GM19240 (cell line): ENCODE measurements around the gene SPRR2G.
"Not testable (repeated sequence)": the region's sequence is repeated elsewhere in the genome, so short reads cannot be mapped to it uniquely, and the experiment has no call there.

Source experiments
- DNase-seq: peaks from one replicate; pipeline ENCODE4 v3.0.0; 2011; ENCODE audit warnings: low spot score; ENCODE audit not compliant: insufficient read length

The SPRR2G gene

DNA sequence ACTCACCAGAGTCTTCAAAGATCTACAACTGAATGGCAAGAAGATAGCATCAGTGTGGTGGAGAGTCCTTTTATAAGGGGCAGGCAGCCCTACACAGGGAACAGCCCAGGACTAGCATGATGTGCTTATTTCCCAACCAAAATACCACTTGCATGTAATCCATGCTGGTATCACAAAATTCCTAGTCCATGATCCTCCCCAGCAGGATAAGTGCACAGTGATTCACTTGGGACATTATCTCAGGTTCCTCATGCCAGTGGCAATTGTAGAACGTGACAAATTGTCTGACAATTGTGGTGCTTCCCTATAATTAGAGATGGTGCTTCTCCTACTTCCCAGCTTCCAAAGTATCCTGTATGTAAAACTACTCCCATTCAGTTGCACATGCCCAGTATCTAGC is at the start of gene SPRR2G:
Gene SPRR2G, minus strand, starts transcription at position 45 of the 400 bp plus-strand sequence. CDS start 780 bp downstream, outside the sequence.
- DNase-seq: no peak

DNA sequence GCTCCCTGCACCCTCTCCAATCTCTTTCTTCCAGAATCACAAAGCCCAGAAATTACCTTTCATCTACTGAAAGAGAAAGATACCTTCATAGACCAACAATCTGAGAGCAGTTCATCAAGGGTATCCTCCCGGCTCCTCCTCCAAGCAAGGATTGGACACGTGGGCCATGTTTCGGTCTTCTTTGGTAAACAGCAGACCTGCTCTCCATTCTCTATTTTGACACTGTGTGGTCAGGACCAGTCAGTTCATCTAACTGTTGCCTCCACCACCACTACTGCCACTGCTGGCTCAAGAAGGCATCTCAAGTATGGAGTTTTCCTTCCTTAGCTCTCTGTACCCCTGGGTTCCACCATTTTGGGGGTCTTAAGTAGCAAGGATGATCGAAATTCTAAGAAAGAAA is 44.5 kb upstream of the SPRR2G start:
- DNase-seq: no peak

DNA sequence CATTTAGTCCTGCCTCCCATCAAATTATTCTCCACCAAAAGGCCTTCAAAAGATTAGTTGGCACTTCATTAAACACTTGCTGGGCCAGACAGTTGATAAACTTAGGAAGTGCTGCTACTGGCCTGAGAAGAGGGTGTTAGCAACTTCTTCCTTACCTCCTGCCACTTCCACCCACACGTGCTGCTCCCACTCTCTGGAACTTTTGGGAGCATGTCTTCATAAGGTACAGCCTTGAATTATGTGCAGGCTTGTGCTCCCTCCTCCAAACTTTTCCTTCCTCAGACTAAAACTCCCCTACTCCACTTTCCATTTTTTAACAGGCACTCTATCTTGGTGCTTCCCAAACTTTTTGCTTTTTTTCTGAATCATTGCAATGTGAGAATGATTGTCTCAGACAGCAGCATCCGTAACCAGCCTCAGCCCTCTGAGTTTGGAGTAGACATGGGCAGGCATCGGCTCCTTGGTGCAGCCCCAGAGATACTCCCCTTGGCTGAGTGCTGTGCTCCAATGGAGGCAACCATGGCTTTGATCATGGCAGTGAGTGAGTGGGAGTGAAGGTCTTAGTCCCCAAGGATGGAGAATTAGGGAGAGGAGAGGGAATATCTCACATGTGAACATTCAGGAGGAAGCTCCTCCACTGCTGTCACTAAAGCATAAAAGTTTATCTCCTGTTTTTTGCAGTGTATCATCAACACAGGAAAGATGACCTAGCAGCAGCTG is 43.8 kb upstream of the SPRR2G start:
- DNase-seq: no peak

DNA sequence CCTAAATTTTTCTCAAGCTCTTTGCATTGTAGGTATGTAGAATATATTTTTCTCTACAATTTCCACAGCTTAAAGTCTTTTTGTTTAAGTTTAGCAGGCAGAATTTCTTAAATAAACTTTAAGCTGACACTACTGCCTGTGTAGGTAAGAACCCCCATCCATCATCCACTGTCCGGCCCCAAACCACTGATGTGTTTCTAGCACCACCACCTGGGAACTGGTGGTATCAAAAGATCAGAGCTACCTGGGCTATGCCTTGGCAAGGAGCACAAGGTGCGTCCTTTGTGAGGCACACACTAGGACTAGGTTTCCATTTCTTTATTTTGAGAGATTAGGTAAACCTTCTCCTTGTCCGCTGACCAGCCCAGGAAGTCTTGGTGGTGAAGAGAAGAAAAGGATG is 42.0 kb upstream of the SPRR2G start:
- DNase-seq: no peak

DNA sequence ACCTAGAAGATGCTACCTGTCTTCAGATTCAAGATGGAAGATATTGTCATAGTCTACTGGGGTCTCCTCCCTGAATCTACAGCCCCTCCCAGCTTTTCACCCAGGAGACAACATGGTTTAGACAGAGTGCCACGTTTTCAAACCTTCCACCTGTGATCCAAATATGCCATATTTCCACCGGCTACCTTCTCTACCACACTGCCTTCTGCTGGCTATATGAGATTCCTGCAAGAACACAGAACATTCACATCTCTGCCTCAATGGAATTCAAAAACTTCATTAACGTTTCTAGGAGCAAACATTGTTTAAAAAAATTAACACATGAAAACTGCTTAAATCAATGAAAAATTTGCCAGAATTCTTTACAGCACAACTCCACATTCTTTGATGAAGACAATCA is 39.7 kb upstream of the SPRR2G start:
- no peak for DNase-seq

DNA sequence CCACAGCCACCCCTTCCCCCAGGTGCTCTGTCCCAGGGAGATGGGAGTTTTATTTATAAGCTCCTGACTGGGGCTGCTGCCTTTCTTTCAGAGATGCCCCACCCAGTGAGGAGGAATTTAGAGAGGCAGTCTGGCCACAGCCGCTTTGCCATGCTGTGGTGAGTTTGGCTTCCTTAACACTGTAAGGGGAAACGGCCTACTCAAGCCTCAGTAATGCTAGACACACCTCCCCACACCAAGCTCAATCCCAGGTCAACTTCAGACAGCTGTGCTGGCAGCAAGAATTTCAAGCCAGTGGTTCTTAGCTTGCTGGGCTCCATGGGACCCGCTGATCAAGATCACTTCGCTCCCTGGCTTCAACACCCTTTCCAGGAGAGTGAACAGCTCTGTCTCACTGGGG is 37.6 kb upstream of the SPRR2G start:
- not testable (repeated sequence) for DNase-seq

GRCh38 chr1:153180556-153180955 is 29.9 kb upstream of the SPRR2G start:
- DNase-seq: no peak

DNA sequence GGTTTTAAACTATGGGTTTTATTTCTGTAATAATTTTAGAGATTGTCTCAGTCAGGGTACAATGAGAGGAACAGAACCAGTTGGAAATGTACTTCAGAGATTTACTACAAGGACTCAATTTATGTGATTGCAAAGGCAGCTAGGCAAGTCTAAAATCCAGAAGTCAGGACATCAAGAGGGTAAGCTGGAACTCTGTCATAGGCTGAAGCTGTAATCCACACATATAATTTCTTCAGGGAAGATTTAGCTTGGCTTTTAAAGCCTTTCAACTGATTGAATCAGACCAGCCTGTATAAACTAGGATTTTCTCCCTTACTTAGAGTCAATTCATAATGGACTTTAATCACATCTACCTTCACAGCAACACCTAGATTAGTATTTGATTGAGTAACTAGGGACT is 28.2 kb upstream of the SPRR2G start:
- no peak for DNase-seq

GRCh38 chr1:153174624-153175023 is 23.9 kb upstream of the SPRR2G start:
- DNase-seq: no peak

- no peak for DNase-seq
Observed at GRCh38 chr1:153168686-153169085, 18.0 kb upstream of the SPRR2G start.

- DNase-seq: no peak
Observed at GRCh38 chr1:153155541-153155940, 4.9 kb upstream of the SPRR2G start.

DNA sequence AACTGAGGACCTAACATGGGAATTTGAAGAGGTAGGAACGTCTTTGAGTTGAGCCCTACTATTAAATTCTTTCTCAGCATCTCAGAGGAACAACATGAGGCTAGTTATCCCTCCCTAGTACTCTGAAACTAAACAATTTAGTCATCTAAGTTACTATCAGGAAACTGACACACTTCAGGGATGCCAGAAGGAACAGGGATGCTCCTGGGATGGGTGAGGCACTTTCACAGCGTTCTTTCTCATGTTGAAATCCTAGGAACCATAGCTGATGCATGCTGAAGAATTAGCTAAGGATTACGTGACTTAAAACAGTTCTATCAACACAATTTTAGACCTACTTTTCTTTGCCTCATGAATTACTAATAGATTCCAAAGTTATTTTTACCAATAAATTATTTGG is 1.8 kb upstream of the SPRR2G start:
- DNase-seq: no peak

DNA sequence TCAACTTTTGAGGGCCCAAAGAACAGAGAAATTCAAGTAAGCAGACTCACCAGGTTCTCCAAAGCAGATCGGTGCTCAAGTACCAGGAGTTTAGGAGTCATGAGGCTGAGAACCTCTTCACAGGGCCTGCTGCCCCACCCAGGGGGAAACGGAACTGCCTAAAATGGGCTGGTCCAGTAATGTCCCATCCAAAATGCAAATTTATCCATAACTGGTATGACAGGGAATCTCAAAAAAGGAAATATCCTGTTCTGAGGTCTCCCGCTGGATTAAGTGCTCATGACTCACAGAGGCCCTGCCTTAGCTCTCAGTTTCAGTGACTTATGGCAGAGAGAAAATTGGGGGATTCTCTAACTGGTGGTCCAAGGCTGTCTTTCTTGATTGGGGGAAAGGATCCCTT is 9.3 kb downstream of the SPRR2G start:
- no peak for DNase-seq

GRCh38 chr1:153140484-153140883 is 10.2 kb downstream of the SPRR2G start:
- DNase-seq: no peak

- no peak for DNase-seq
Observed at GRCh38 chr1:153133743-153134142, 16.9 kb downstream of the SPRR2G start.

- no peak for DNase-seq
Observed at GRCh38 chr1:153133267-153133666, 17.4 kb downstream of the SPRR2G start.

DNA sequence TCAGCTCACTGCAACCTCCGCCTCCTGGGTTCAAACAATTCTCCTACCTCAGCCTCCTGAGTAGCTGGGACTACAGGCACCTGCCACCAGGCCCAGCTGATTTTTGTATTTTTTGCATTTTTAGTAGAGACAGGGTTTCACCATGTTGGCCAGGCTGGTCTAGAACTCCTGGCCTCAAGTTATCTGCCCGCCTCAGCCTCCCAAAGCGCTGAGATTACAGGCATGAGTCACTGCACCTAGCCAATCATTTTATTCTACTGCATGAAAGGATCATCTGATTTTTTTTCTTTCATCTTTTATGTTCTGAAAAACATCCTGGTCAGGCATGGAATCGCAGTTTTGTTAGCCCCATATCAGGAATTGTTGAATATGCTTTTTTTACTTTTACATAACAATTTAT is 22.0 kb downstream of the SPRR2G start:
- not testable (repeated sequence) for DNase-seq

- no peak for DNase-seq
Observed at GRCh38 chr1:153127296-153127695, 23.4 kb downstream of the SPRR2G start.

- no peak for DNase-seq
Observed at GRCh38 chr1:153125536-153125935, 25.2 kb downstream of the SPRR2G start.

DNA sequence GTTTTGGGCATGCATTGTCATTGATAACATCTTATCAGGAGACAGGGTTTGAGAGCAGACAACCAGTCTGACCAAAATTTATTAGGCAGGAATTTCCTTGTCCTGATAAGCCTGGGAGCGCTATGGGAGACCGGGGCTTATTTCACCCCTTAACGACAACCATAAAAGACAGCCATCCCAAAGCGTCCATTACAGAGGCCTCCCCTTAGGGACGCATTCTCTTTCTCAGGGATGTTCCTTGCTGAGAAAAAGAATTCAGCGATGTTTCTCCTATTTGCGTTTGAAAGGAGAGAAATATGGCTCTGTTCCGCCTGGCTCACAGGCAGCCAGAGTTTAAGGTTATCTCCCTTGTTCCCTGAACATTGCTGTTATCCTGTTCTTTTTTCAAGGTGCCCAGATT is 26.9 kb downstream of the SPRR2G start:
- DNase-seq: not testable (repeated sequence)

DNA sequence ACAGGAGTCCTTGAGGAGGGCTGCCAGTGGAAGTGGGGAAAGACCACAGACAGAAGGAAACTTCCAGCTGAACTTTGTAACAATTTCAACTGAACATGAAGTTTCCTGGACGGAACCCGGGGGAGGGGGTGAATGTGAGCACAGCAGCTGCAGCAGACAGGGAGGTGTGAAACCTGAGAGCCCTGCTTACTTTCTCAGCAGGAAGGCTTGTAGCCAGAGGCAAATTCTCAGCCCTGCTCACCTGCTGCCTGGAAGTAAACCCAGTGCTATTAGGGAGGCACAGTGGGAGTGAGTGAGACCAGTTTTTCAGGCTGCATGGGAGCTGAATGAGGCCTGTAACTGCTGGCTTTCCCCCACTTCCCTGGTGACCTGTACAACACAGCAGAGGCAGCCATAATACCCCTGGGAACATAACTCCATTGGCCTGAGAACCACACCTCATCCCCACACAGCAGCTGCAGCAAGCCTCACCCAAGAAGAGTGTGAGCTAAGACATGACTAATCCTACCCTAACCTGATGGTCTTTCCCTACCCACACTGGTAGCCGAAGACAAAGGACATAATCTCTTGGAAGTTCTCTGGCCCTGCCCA is 27.8 kb downstream of the SPRR2G start:
- DNase-seq: no peak

- DNase-seq: no peak
Observed at GRCh38 chr1:153120945-153121344, 29.7 kb downstream of the SPRR2G start.

GRCh38 chr1:153119491-153119971 is 31.2 kb downstream of the SPRR2G start:
- DNase-seq: no peak
